B cell (primary cell): ENCODE results near the gene MMP11. TPM values are rescaled to one million over a fixed set of nuclear protein-coding genes. Genes with fewer than 3 reads are reported as not detected.
"Not testable (repeated sequence)": the region's sequence is repeated elsewhere in the genome, so short reads cannot be mapped to it uniquely, and the experiment has no call there.

Experiments used
- ATAC-seq: fragments of 200-7000 bp; cut with Tn5 transposase; one replicate; pipeline ENCODE4 v1.10.0; 2021; ENCODE audit warnings: low read depth, mild to moderate bottlenecking, moderate number of reproducible peaks, moderate library complexity
- CTCF ChIA-PET: fragments of 350-600 bp; sonication (Branson Sonifier 250); formaldehyde crosslinking; loops from one replicate; lab custom pipeline; 2021; ENCODE audit warnings: antibody characterized with exemption, inconsistent platforms; lab: Charles Lee
- POLR2A ChIA-PET: fragments of 350-600 bp; sonication (Branson Sonifier 250); formaldehyde crosslinking; loops from one replicate; lab custom pipeline; 2021; ENCODE audit warnings: antibody characterized with exemption; lab: Charles Lee
- DNase-seq: peaks from one replicate; pipeline ENCODE4 v3.0.0; 2013
- H2AFZ ChIP-seq: 2 replicates; pipeline ENCODE4 v1.6.1; 2012; ENCODE audit warnings: mild to moderate bottlenecking, low read depth, low read length; ENCODE audit not compliant: insufficient read depth, poor library complexity, severe bottlenecking
- H3K27ac ChIP-seq, 2 donors: 1 replicate in 1 of 2; 2 replicates in 1 of 2; pipeline ENCODE4 v1.5.1; 2012 to 2013; ENCODE audit warnings: low read length in 2 of 2, mild to moderate bottlenecking in 2 of 2, moderate library complexity in 1 of 2
- H3K27me3 ChIP-seq, 4 experiments: fragments of 200-600 bp in 1 of 4; sonication (generic) in 1 of 4; replicated peaks in 1 of 4; 1 replicate in 2 of 4; 2 replicates in 2 of 4; pipeline versions ENCODE4 v1.6.1 to v1.7.0; 2013 to 2016; ENCODE audit warnings: low read length in 3 of 4, mild to moderate bottlenecking in 2 of 4, mixed read lengths in 1 of 4, moderate library complexity in 1 of 4; ENCODE audit not compliant: insufficient read depth in 4 of 4, control insufficient read depth in 3 of 4; ENCODE audit errors: control extremely low read depth in 1 of 4
- H3K36me3 ChIP-seq, 2 experiments: replicated peaks in 1 of 2; 1 replicate in 1 of 2; 2 replicates in 1 of 2; pipeline versions ENCODE4 v1.6.1 to v1.7.1; 2013; ENCODE audit warnings: low read length in 1 of 2; ENCODE audit not compliant: insufficient read depth in 2 of 2, control insufficient read depth in 1 of 2; ENCODE audit errors: control extremely low read depth in 1 of 2, extremely low read depth in 1 of 2
- H3K4me1 ChIP-seq, 2 donors: fragments of 200-600 bp in 1 of 2; sonication (generic) in 1 of 2; 1 replicate in 1 of 2; 2 replicates in 1 of 2; pipeline versions ENCODE4 v1.5.1 to v1.6.1; 2013 to 2017; ENCODE audit warnings: low read length in 2 of 2; ENCODE audit not compliant: control insufficient read depth in 2 of 2, insufficient read depth in 2 of 2
- H3K4me2 ChIP-seq: replicated peaks from 2 replicates; pipeline ENCODE3; 2012; ENCODE audit warnings: mild to moderate bottlenecking, low read depth, low read length; ENCODE audit not compliant: poor library complexity, severe bottlenecking
- H3K4me3 ChIP-seq, 5 experiments: fragments of 200-600 bp in 1 of 5; sonication (generic) in 1 of 5; 1 replicate in 3 of 5; 2 replicates in 2 of 5; pipeline versions ENCODE4 v1.5.1 to v1.7.0; 2011 to 2016; ENCODE audit warnings: low read length in 4 of 5, mild to moderate bottlenecking in 4 of 5, low read depth in 2 of 5, control low read depth in 1 of 5, moderate library complexity in 1 of 5; ENCODE audit not compliant: insufficient read depth in 1 of 5; ENCODE audit errors: control extremely low read depth in 1 of 5, extremely low read depth in 1 of 5
- H3K79me2 ChIP-seq: fragments of 200-600 bp; sonication (generic); one replicate; pipeline ENCODE4 v1.6.0; 2016; ENCODE audit warnings: low read length; ENCODE audit not compliant: control insufficient read depth, insufficient read depth
- H3K9ac ChIP-seq: fragments of 200-600 bp; sonication (generic); 2 replicates; pipeline ENCODE4 v1.6.1; 2017; ENCODE audit warnings: mild to moderate bottlenecking, low read length, moderate library complexity
- H3K9me3 ChIP-seq, 3 donors: one replicate each; pipeline versions ENCODE4 v1.6.1 to v1.7.1; 2013; ENCODE audit warnings: low read length in 2 of 3; ENCODE audit not compliant: control insufficient read depth in 2 of 3, insufficient read depth in 1 of 3; ENCODE audit errors: control extremely low read depth in 1 of 3
- H4K20me1 ChIP-seq: 2 replicates; pipeline ENCODE4 v1.6.0; 2012; ENCODE audit warnings: mild to moderate bottlenecking, low read length; ENCODE audit not compliant: insufficient read depth, control insufficient read depth, poor library complexity, severe bottlenecking
- H3K27ac Mint-ChIP-seq: one replicate; pipeline ENCODE4 v1.8.0; 2021; ENCODE audit warnings: mixed read lengths
- H3K27me3 Mint-ChIP-seq: one replicate; pipeline ENCODE4 v1.8.0; 2021; ENCODE audit warnings: mixed read lengths
- H3K4me1 Mint-ChIP-seq: one replicate; pipeline ENCODE4 v1.8.0; 2021; ENCODE audit warnings: mixed read lengths
- H3K4me3 Mint-ChIP-seq: one replicate; pipeline ENCODE4 v1.8.0; 2021; ENCODE audit warnings: mixed read lengths
- H3K9me3 Mint-ChIP-seq: one replicate; pipeline ENCODE4 v1.8.0; 2022; ENCODE audit warnings: mixed read lengths; ENCODE audit not compliant: insufficient read depth
- CTCF ChIP-seq: fragments of 200-600 bp; IDR thresholded peaks from one replicate; pipeline ENCODE4 v1.8.0; 2022; ENCODE audit warnings: antibody characterized with exemption, mild to moderate bottlenecking
- EZH2 ChIP-seq: IDR thresholded peaks from 2 replicates; pipeline ENCODE4 v1.6.1; 2012; ENCODE audit warnings: borderline replicate concordance, low read depth, mild to moderate bottlenecking, moderate library complexity, low read length; ENCODE audit not compliant: insufficient read depth, poor library complexity, severe bottlenecking
- WGBS: methylation state at CpG from one replicate; pipeline ENCODE4 v1.1.5; 2013; ENCODE audit warnings: missing lambda C conversion rate; ENCODE audit not compliant: insufficient coverage; 5-methylcytosine and 5-hydroxymethylcytosine counted together
- intact Hi-C: fragments of 100-400 bp; cut with micrococcal nuclease; formaldehyde crosslinking; loops from one replicate; pipeline ENCODE4 v1.10.0; 2022
- polyA minus RNA-seq: library from RNA; depleted of rRNA, polyadenylated mRNA; stranded (reverse); fragments of >200 nt; gene quantifications from 2 replicates; pipeline ENCODE4 v1.2.3, GENCODE V29; 2012
- polyA plus RNA-seq: library from polyadenylated mRNA; depleted of rRNA; stranded (reverse); fragments of >200 nt; gene quantifications from 2 replicates; pipeline ENCODE4 v1.2.3, GENCODE V29; 2012
- total RNA-seq, 2 donors: library from RNA; stranded (reverse); fragments of 120-200 nt in 1 of 2; gene quantifications; 1 replicate in 1 of 2; 2 replicates in 1 of 2; pipeline versions ENCODE4 v1.2.3 to v1.2.4, GENCODE V29; 2013 to 2022

MMP11 gene
- 11.6 and 14.8 TPM in 2 replicates for total RNA-seq
- 12.5 TPM for total RNA-seq (2013)
- polyA plus RNA-seq = 19.0 and 21.7 TPM in 2 replicates
- 13.6 and 22.7 TPM in 2 replicates for polyA minus RNA-seq

GRCh38 chr22:23772649-23773473 lies at the start of gene MMP11:
Gene MMP11, plus strand, starts transcription at chr22:23772849. Its CDS starts 22 bp downstream, at chr22:23772871.
- DNase-seq = peak; percentile 74
- intact Hi-C loops = loop anchor here (1.0 kb wide), 1 partner anchor 14 kb away; no protein-coding TSS in a partner anchor
- no peaks in the 10 kb centered on the region for H3K36me3 ChIP-seq
- ATAC-seq = peak; percentile 64
- TF ChIP-seq EZH2 = no peak
- peak; percentile 22 for TF ChIP-seq CTCF
- Mint-ChIP-seq H3K4me3 (peak within 1 kb of the TSS; percentile 92), H3K27me3 (no peaks in the 10 kb centered on the region), H3K9me3 (no peaks in the 10 kb centered on the region), H3K27ac (peak within 1 kb of the TSS; percentile 77), H3K4me1 (peaks cover 40% of the 10 kb centered on the region)
- peaks cover 40 to 55% of the 10 kb centered on the region in 2 donors for H3K4me1 ChIP-seq
- no peaks in the 10 kb centered on the region for H3K9me3 ChIP-seq
- H3K4me3 ChIP-seq = peak within 1 kb of the TSS in 4 of 5 experiments; percentile 37 to 67 (median 49)
- peak within 1 kb of the TSS; percentile 51 to 57 for H3K27ac ChIP-seq
- H2AFZ ChIP-seq = peak within 1 kb of the TSS; percentile 81
- peak within 1 kb of the TSS; percentile 95 for H3K4me2 ChIP-seq
- CTCF ChIA-PET = interaction anchor here (0.9 to 12.8 kb wide), 8 partner anchors 17 to 121 kb away, joined by 3 to 188 read pairs (median 3); partner anchors contain the start of genes MIF, SLC2A11, VPREB3 and ZNF70
- WGBS = 4% methylated on average over 63 of the region's 79 CpGs
- H4K20me1 ChIP-seq = peaks cover 7% of the 10 kb centered on the region
- POLR2A ChIA-PET = interaction anchor here (0.9 to 14.3 kb wide), 11 partner anchors 16 to 122 kb away, joined by 3 to 174 read pairs (median 4); partner anchors contain the start of genes DERL3, MIF, SLC2A11 and VPREB3
- no peaks in the 10 kb centered on the region for H3K27me3 ChIP-seq
- H3K9ac ChIP-seq = peak within 1 kb of the TSS; percentile 65
- peaks cover 22% of the 10 kb centered on the region for H3K79me2 ChIP-seq

- H3K9ac ChIP-seq, H3K27ac ChIP-seq, intact Hi-C loops, H3K27me3 ChIP-seq, H4K20me1 ChIP-seq, H3K4me2 ChIP-seq, H2AFZ ChIP-seq, H3K27me3 Mint-ChIP-seq, H3K4me3 ChIP-seq, H3K36me3 ChIP-seq, H3K9me3 Mint-ChIP-seq, H3K4me3 Mint-ChIP-seq, H3K27ac Mint-ChIP-seq, DNase-seq, H3K79me2 ChIP-seq, H3K4me1 Mint-ChIP-seq, ATAC-seq, H3K4me1 ChIP-seq, H3K9me3 ChIP-seq: not testable (repeated sequence)
- WGBS = 83% methylated on average over 2 of the region's 4 CpGs
- ChIA-PET CTCF (interaction anchor here (0.7 kb wide), 1 partner anchor 121 kb away, joined by 3 read pairs; no protein-coding TSS in a partner anchor), POLR2A (interaction anchor here (1.6 kb wide), 1 partner anchor 26 kb away, joined by 3 read pairs; the partner anchor contains the start of gene VPREB3)
Observed at GRCh38 chr22:23728108-23728507, 44.5 kb upstream of the MMP11 start.
